Suprapubic skin (tissue), 4 donors: ENCODE data around the gene TLR6.

Source experiments
- CTCF ChIP-seq, 2 donors: fragments of 200-600 bp in 1 of 2; fragments of 450-650 bp in 1 of 2; sonication (generic) in 1 of 2; IDR thresholded peaks; one replicate each; pipeline ENCODE4 v1.5.1; 2016 to 2019; ENCODE audit warnings: antibody characterized with exemption in 2 of 2, mild to moderate bottlenecking in 1 of 2, moderate library complexity in 1 of 2
- POLR2A ChIP-seq, 2 donors: fragments of 450-650 bp; IDR thresholded peaks; one replicate each; pipeline ENCODE4 v1.6.1; 2017; ENCODE audit warnings: antibody characterized with exemption in 2 of 2, mild to moderate bottlenecking in 2 of 2, moderate library complexity in 2 of 2
- POLR2AphosphoS5 ChIP-seq, 3 donors: sonication (generic); formaldehyde crosslinking; IDR thresholded peaks; one replicate each; pipeline ENCODE4 v1.6.1; 2017; ENCODE audit warnings: antibody characterized with exemption in 3 of 3

- TF ChIP-seq POLR2A (IDR thresholded peaks at IDR 0.05) (no peak), CTCF (IDR thresholded peaks at IDR 0.05) (no peak), POLR2AphosphoS5 (IDR thresholded peaks at IDR 0.05) (no peak)
Measured at GRCh38 chr4:38821739-38822138, 34.9 kb downstream of the TLR6 start.
